Endothelial cell of umbilical vein (primary cell): ENCODE measurements around the gene RECQL. TPM values are rescaled to one million over a fixed set of nuclear protein-coding genes. Genes with fewer than 3 reads are reported as not detected.

Experiments
- BruUV-seq: library from RNA; stranded (reverse); fragments of 400-500 nt; replicated peaks from 2 replicates; lab custom pipeline; 2021; lab: Mats Ljungman, UMichigan
- CTCF ChIA-PET: fragments of 300-600, 350-600 bp; sonication (Branson Sonifier 250); formaldehyde crosslinking; loops from one replicate; lab custom pipeline; 2021; ENCODE audit warnings: antibody characterized with exemption, inconsistent platforms; lab: Charles Lee
- POLR2A ChIA-PET: fragments of 300-600, 350-600 bp; sonication (Branson Sonifier 250); formaldehyde crosslinking; loops from one replicate; lab custom pipeline; 2021; ENCODE audit warnings: antibody characterized with exemption, inconsistent platforms; lab: Charles Lee
- DNase-seq: peaks from one replicate; pipeline ENCODE4 v3.0.0-alpha.2; 2011; ENCODE audit warnings: low read depth, low spot score
- FAIRE-seq: peaks from 2 replicates; lab custom pipeline; 2011; peaks lifted over from hg19 to GRCh38; lab: Jason Lieb, UNC
- H2AFZ ChIP-seq: 2 replicates; pipeline ENCODE4 v1.6.0; 2012; ENCODE audit warnings: low read depth, low read length, control low read depth, inconsistent platforms
- H3K27ac ChIP-seq: 2 replicates; pipeline ENCODE4 v1.5.1; 2011; ENCODE audit warnings: low read depth, mild to moderate bottlenecking, control low read depth, low read length, moderate library complexity; ENCODE audit not compliant: insufficient read depth
- H3K27me3 ChIP-seq, 2 experiments: 2 replicates each; pipeline versions ENCODE4 v1.6.0 to v1.6.1; 2011; ENCODE audit warnings: low read length in 2 of 2, mixed read lengths in 1 of 2; ENCODE audit not compliant: control insufficient read depth in 2 of 2, insufficient read depth in 2 of 2
- H3K36me3 ChIP-seq, 2 experiments: 2 replicates in 1 of 2; 3 replicates in 1 of 2; pipeline ENCODE4 v1.5.1; 2011; ENCODE audit warnings: low read length in 2 of 2, mild to moderate bottlenecking in 1 of 2, moderate library complexity in 1 of 2; ENCODE audit not compliant: control insufficient read depth in 2 of 2, insufficient read depth in 2 of 2; ENCODE audit errors: extremely low read depth in 1 of 2
- H3K4me1 ChIP-seq: 3 replicates; pipeline ENCODE4 v1.5.1; 2011; ENCODE audit warnings: mild to moderate bottlenecking, low read length; ENCODE audit not compliant: control insufficient read depth, insufficient read depth; ENCODE audit errors: extremely low read depth
- H3K4me2 ChIP-seq: 2 replicates; pipeline ENCODE4 v1.6.1; 2011; ENCODE audit warnings: low read length, control low read depth, mixed read lengths; ENCODE audit not compliant: insufficient read depth
- H3K4me3 ChIP-seq, 3 experiments: fragments of 200-600 bp in 1 of 3; sonication (generic), shearing (Covaris generic) in 1 of 3; replicated peaks in 1 of 3; 2 replicates each; pipeline ENCODE4 v1.5.1; 2011 to 2016; ENCODE audit warnings: control low read depth in 3 of 3, low read length in 3 of 3, mild to moderate bottlenecking in 2 of 3, inconsistent platforms in 1 of 3, low read depth in 1 of 3, moderate library complexity in 1 of 3; ENCODE audit not compliant: insufficient read depth in 1 of 3
- H3K79me2 ChIP-seq: 2 replicates; pipeline ENCODE4 v1.6.0; 2012; ENCODE audit warnings: low read length, inconsistent platforms; ENCODE audit not compliant: control insufficient read depth, insufficient read depth
- H3K9ac ChIP-seq: replicated peaks from 2 replicates; pipeline ENCODE3; 2011; ENCODE audit warnings: low read length, control low read depth; ENCODE audit not compliant: insufficient read depth; ENCODE audit errors: extremely low read depth
- H3K9me1 ChIP-seq: replicated peaks from 3 replicates; pipeline ENCODE4 v1.6.0; 2011; ENCODE audit warnings: mild to moderate bottlenecking, low read length; ENCODE audit not compliant: control insufficient read depth, insufficient read depth; ENCODE audit errors: extremely low read depth
- H3K9me3 ChIP-seq: replicated peaks from 2 replicates; pipeline ENCODE4 v1.5.1; 2012; ENCODE audit warnings: low read length, inconsistent platforms; ENCODE audit not compliant: control insufficient read depth, insufficient read depth
- H4K20me1 ChIP-seq: replicated peaks from 2 replicates; pipeline ENCODE3; 2011; ENCODE audit warnings: mild to moderate bottlenecking, low read length; ENCODE audit not compliant: control insufficient read depth, insufficient read depth; ENCODE audit errors: extremely low read depth
- EZH2 ChIP-seq: IDR thresholded peaks from 2 replicates; pipeline ENCODE4 v1.6.1; 2012; ENCODE audit warnings: borderline replicate concordance, low read depth, mild to moderate bottlenecking, moderate library complexity, low read length, inconsistent platforms; ENCODE audit not compliant: severe bottlenecking
- FOS ChIP-seq: IDR thresholded peaks from 2 replicates; pipeline ENCODE4 v1.6.1; 2011; ENCODE audit warnings: mild to moderate bottlenecking, low read length, moderate library complexity, borderline replicate concordance; ENCODE audit not compliant: insufficient read depth
- GATA2 ChIP-seq: IDR thresholded peaks from 2 replicates; pipeline ENCODE4 v1.7.0; 2011; ENCODE audit warnings: low read depth, mild to moderate bottlenecking, moderate library complexity, mixed read lengths, low read length; ENCODE audit not compliant: insufficient read length, insufficient read depth
- JUN ChIP-seq: IDR thresholded peaks from 2 replicates; pipeline ENCODE4 v1.6.1; 2011; ENCODE audit warnings: borderline replicate concordance, low read depth; ENCODE audit not compliant: insufficient read length, insufficient read depth
- MYC ChIP-seq: IDR thresholded peaks from one replicate; pipeline ENCODE4 v1.6.1; 2011; ENCODE audit warnings: mild to moderate bottlenecking, low read depth, low read length
- POLR2A ChIP-seq: IDR thresholded peaks from 2 replicates; pipeline ENCODE4 v1.6.1; 2012; ENCODE audit warnings: low read depth, mild to moderate bottlenecking, control low read depth, low read length
- POLR2AphosphoS5 ChIP-seq: IDR thresholded peaks from 2 replicates; pipeline ENCODE4 v1.6.1; 2012; ENCODE audit warnings: low read depth, mild to moderate bottlenecking, control low read depth, low read length, moderate library complexity; ENCODE audit not compliant: insufficient read depth
- dilution Hi-C: fragments of 300-500 bp; cut with MboI; formaldehyde crosslinking; loops from one replicate; pipeline ENCODE4 v1.15.0; 2019; ENCODE audit warnings: low sequenced_read_pairs; ENCODE audit not compliant: extremely low pct_ligation_motif_present
- intact Hi-C: fragments of 100-400 bp; cut with micrococcal nuclease; formaldehyde crosslinking; loops from one replicate; pipeline ENCODE4 v1.10.0; 2022
- polyA plus RNA-seq, 4 experiments: library from polyadenylated mRNA; depleted of rRNA in 3 of 4; stranded (reverse) in 3 of 4; unstranded in 1 of 4; fragments of >200 nt; gene quantifications; 2 replicates each; pipeline versions ENCODE4 v1.2.1 to v1.2.3, GENCODE V29; 2011 to 2012; ENCODE audit warnings: missing spikeins in 1 of 4
- total RNA-seq: library from RNA; stranded (reverse); gene quantifications from 2 replicates; pipeline ENCODE4 v1.2.3, GENCODE V29; 2021
- TF ChIP-seq, protein P1 (sequence below): IDR thresholded peaks from 2 replicates; pipeline ENCODE4 v1.6.1; 2011; ENCODE audit not compliant: insufficient read depth, insufficient read length
- TF ChIP-seq, protein P2 (sequence below), 2 donors: IDR thresholded peaks; 1 replicate in 1 of 2; 2 replicates in 1 of 2; pipeline ENCODE4 v1.5.1; 2011; ENCODE audit warnings: low read length in 2 of 2, mild to moderate bottlenecking in 2 of 2, moderate library complexity in 2 of 2, control low read depth in 1 of 2, inconsistent platforms in 1 of 2, low read depth in 1 of 2; ENCODE audit not compliant: insufficient read depth in 1 of 2; ENCODE audit errors: extremely low read depth in 1 of 2

RECQL gene
- total and polyA plus RNA-seq, 2 donors (not counting 3 experiments of a cell fraction or from before 2014, with no cell fraction given): 9.3 to 50.3 TPM

DNA sequence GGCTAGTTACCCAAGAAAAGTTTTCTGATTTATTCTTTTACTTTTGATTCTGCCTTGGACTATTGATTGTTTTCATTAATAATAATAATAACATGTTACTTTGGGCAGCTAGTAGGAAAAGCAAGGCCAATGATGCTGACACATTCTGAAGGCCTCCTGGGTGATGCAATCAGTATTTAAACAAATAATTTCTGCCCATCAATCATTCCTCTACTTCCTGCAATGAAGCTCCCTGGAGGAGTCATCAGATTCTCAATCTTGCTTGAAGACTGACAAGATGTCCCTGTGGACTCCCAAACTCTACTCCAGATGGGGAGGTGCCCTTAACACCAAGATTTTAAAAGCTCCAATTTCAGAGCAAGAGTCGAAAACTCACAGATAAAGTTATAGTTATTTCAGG, 24.6 kb upstream of the RECQL start, which contains the start of gene SPX:
Gene SPX (plus strand): TSS at position 244 of the 400 bp plus-strand sequence. CDS start 177 bp downstream, outside the sequence.
- H3K4me2 ChIP-seq: peak within 1 kb of the TSS; percentile 88
- peak within 1 kb of the TSS in 1 of 3 experiments; percentile 1 for H3K4me3 ChIP-seq
- no peaks in the 10 kb centered on the region for H3K79me2 ChIP-seq
- CTCF ChIA-PET: interaction anchor here (3.5 kb wide), 1 partner anchor 154 kb away, joined by 14 read pairs; no protein-coding TSS in a partner anchor
- peaks cover 12% of the 10 kb centered on the region for H3K4me1 ChIP-seq
- no peak within 1 kb of the TSS for H3K27ac ChIP-seq
- peak within 1 kb of the TSS; percentile 99 for H2AFZ ChIP-seq
- DNase-seq (no peak), FAIRE-seq (no peak)
- no peak for TF ChIP-seq POLR2AphosphoS5
- no peak for TF ChIP-seq FOS
- TF ChIP-seq MYC: no peak
- no peak for TF ChIP-seq GATA2
- TF ChIP-seq, protein P1, sequence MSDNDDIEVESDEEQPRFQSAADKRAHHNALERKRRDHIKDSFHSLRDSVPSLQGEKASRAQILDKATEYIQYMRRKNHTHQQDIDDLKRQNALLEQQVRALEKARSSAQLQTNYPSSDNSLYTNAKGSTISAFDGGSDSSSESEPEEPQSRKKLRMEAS: no peak
- no peak for TF ChIP-seq POLR2A
- TF ChIP-seq, protein P2, sequence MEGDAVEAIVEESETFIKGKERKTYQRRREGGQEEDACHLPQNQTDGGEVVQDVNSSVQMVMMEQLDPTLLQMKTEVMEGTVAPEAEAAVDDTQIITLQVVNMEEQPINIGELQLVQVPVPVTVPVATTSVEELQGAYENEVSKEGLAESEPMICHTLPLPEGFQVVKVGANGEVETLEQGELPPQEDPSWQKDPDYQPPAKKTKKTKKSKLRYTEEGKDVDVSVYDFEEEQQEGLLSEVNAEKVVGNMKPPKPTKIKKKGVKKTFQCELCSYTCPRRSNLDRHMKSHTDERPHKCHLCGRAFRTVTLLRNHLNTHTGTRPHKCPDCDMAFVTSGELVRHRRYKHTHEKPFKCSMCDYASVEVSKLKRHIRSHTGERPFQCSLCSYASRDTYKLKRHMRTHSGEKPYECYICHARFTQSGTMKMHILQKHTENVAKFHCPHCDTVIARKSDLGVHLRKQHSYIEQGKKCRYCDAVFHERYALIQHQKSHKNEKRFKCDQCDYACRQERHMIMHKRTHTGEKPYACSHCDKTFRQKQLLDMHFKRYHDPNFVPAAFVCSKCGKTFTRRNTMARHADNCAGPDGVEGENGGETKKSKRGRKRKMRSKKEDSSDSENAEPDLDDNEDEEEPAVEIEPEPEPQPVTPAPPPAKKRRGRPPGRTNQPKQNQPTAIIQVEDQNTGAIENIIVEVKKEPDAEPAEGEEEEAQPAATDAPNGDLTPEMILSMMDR (IDR thresholded peaks at IDR 0.05; ENCODE audit: extremely low read depth in 1 of 2, insufficient read depth in 1 of 2, low read depth in 1 of 2, low read length in 2 of 2): no peak
- TF ChIP-seq JUN: no peak
- TF ChIP-seq EZH2: no peak
- peaks cover 10 to 30% of the 10 kb centered on the region in 2 experiments for H3K27me3 ChIP-seq
- intact Hi-C loops: no loop called here
- H3K9me1 ChIP-seq: no peaks in the 10 kb centered on the region
- H3K9me3 ChIP-seq: no peaks in the 10 kb centered on the region
- POLR2A ChIA-PET: no interaction called here
- dilution Hi-C loops: no loop called here
- BruUV-seq: no TSS peak
- H4K20me1 ChIP-seq: no peaks in the 10 kb centered on the region
- no peaks in the 10 kb centered on the region for H3K36me3 ChIP-seq
- H3K9ac ChIP-seq: no peak within 1 kb of the TSS
